ENCODE measurements around the gene RPL38.
"Not testable (repeated sequence)": the region's sequence is repeated elsewhere in the genome, so short reads cannot be mapped to it uniquely, and the experiment has no call there.

The RPL38 gene

DNA sequence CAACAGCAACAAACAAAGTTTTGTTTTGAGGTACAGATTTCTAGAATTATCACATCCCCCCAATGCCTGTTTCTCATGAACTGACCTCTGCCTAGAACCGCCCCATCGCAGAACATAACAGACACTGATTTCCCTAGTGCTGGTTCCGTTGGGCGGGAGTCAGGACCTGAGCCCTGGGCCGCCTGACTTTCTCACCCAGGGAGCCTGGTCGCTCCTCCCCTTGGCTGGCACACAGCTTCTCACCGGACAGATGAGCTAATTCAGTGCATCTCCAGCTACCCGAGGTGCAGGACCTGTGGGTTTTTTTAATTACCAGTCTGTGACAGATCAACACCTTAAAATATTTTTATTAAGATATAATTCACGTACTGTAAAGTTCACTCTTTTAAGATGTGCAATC, 20.1 kb upstream of the RPL38 start:
- DNase-seq (ENCODE audit: low read depth, low spot score) = no peak

DNA sequence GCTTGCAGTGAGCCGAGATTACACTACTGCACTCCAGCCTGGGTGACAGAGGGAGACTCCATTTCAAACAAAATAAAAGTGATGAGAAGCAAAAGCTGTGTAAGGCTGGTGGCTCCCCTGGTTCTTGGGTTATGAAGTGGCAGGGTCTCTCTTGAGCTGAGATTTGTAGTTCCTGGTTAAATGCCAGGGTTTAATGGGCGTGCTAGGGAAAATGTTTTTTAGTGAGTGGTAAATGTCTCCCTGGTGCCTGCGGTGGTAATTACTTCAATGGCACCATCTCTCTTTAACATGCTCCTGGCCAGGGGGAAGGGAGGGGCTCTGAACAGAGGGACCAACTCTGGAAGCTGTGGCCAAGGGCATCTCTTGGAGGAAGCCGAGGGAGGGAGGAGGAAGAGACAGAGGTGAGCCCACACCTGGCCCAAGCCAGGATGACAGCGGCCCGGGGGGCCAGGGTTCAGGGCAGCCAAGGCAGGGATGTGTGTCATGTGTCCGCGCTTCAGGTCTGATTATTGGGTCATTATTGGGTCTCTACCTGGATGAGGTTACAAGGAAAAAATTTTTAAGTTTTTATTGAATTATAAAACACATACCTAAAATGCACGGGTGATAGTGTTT, 17.8 kb upstream of the RPL38 start:
- no peak for DNase-seq (ENCODE audit: low read depth, low spot score)

DNA sequence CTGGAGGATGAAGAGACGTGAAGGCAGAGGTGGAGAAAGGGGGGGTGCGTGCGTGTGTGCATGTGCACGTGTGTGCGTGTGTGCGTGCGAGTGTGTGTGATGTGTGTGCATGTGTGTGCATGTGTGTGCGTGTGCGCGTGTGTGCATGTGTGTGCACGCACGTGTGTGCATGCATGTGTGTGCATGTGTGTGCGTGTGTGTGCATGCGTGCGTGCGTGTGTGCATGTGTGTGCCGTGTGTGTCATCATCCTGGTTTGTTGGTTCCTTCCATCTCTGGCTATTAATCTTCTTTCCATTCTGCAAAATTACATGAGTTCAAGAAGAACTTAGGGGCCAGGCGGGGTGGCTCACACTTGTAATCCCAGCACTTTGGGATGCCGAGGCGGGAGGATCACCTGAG, 17.0 kb upstream of the RPL38 start:
- DNase-seq (ENCODE audit: low read depth, low spot score) = no peak

DNA sequence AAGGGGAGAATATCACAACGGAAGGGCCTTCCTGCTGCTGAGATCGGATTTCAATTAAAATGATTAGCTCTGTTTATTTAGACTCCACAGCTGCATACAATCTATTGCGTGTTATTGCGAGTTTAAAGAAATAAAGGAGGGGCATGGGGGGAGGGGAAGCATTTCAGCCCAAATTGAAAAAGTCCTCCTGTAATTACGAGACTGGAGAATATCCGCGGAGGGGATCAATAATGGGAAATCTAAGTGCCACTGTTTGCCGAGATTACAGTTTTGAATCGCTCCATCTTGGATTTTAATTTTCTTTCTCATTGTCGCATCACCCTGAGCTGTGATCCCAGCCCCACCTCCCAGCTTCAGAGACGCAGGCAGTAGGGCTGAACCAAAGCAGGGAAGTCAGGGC, 15.7 kb upstream of the RPL38 start:
- DNase-seq (ENCODE audit: low read depth, low spot score) = no peak

DNA sequence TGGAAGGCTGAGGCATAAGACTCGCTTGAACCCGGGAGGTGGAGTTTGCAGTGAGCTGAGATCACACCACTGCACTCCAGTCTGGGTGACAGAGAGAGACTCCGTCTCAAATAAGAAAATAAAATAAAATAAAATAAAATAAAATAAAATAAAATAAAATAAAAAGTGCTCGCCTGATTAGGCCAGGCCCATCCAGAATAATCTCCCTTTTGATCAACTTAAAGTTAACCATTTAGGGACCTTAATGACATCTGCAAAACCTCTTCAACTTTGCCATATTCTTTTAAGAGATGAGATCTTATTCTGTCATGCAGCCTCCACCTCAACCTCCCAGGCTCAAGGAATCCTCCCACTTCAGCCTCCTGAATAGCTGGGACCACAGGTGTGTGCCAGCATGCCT, 14.8 kb upstream of the RPL38 start:
- DNase-seq (ENCODE audit: low read depth, low spot score) = not testable (repeated sequence)

DNA sequence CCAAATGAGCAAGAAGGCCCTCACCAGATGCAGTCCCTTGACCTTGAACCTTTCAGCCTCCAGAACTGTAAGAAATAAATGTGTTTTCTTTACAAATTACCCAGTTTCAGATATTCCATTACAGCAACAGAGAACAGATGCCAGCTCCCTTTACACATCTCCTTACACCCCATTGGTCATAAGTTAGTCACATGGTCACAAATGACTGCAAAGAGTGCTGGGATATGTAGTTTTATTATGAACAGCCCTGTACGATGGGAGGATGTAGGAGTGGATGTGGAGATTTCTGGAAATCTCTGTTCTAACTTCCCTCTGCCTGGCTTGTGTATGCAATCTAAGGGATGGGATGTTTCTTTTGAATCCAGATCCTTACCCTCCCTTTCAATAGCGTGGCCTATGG, 13.3 kb upstream of the RPL38 start:
- peak; percentile 52 for DNase-seq (ENCODE audit: low read depth, low spot score)

DNA sequence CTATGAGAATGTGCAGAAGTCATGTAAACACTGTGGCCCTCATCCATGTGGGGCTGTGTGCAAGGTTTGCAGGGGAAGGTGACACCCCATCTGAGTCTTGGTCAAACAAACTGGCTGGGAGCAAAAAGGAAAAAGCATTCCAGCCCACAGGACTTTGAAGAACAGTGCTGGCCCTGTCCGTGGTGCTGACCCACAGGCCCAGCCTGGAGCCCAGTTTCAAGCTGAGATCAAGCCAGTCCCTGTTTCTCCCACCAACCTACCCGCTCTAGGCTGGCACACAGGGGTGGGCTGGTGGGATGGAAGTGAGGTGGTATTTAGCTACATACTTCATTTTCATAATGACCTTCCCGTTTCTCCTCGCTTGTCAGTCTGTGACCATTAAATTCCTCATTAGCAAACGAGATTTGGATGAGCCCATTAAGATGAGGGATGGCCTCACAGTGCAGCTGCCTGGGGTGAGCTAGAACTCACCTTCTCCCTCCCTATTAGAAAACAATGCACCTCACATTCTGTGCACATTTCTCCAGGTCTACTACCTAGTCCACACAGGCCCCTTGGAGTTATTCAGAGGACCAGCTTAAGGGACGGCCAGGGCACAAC, 12.6 kb upstream of the RPL38 start:
- peak; percentile 64 for DNase-seq (ENCODE audit: low read depth, low spot score)

DNA sequence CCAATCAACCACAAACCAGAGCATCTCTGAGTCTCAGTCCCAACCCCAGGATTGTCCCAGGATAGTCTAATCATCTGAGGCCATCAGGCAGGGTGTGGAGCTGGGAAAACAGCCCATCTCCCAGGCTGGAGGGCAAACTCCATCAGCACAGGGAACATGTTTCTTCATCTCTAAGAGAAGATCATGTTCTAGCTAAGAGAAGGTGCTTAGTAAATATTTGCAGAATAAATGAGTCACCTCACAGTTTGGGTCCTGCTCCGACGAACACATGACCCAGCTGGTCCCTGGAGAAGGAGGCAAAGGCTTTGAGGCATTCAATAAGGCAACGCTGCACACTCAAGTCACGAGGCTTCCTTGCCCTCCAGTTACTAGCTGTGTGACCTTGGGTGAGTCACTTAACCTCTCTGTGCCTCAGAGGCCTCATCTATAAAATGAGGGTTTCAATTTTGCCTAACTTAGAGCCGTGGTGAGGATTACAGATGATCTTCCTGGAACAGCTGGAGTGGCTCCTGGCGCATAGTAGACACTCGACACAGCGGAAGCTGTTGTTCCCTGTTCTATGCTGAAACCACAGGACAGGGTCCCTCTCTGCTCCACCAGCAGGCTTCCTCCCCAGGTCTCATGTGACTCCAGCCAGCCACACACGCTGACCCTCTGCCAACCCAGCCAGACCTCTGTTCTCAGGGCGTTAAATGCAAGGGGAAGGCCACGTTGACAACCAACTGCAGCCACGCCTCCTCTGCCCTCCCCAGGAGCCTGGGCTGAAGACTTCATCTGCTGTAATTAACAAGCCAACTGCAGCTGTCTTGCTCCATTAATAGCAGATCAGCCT, 10.3 kb upstream of the RPL38 start:
- no peak for DNase-seq (ENCODE audit: low read depth, low spot score)

DNA sequence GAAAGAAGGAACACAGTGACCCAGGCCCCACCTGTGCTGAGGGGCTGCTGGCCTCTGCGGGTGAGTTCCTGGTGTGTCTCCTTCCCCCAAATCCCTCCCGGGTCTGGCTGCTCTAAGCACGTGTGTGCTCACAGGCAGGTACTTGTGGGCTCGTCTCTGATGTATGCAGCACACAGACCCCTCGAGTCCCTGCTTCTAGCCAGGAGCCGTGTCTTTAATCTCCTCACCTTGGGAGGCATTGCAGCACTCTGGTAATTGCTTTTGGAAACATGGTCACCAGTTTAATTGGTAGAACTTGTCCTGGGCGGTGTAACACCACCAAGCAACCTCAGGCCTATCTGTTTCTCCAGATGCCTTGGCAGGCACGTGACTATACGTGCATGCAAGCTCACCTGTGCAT, 8.8 kb upstream of the RPL38 start:
- DNase-seq (ENCODE audit: low read depth, low spot score) = no peak

DNA sequence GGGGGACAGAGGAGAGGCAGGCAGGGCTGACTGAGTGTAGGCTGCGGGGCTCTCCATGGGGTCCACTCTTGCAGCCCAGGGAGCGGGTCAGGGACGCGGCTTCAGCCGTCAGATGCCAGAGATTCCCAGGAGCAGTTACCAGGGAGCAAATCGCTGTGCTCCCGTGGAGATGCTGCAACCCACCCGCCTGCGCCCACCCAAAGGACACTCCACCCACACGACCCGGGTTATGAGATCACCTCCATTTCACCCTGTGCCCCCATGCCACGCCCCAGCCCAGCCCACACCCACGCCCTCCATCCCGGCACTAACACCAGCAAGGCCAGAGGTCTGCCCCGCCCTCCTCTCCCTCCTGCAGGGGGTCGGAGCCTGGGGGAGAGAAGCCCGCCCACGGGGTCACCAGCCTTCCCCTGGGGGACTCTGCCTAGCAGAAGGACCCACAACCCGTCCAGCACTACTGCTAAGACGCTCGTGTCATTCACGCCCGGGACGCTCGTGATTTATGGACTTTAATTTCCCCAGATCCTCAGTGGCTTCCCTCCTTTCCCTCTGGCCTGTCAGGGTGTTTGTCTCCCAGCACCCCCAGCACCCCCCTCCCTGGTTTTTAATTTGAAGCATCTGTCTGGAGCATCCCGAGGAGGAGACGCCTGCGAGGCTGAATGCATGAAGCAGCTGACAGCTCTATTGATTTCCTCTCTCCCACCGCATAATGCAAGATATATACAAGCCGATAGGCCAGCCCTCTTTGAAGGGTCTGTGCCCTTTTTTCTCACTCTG, 6.7 kb upstream of the RPL38 start:
- DNase-seq (ENCODE audit: low read depth, low spot score) = no peak

DNA sequence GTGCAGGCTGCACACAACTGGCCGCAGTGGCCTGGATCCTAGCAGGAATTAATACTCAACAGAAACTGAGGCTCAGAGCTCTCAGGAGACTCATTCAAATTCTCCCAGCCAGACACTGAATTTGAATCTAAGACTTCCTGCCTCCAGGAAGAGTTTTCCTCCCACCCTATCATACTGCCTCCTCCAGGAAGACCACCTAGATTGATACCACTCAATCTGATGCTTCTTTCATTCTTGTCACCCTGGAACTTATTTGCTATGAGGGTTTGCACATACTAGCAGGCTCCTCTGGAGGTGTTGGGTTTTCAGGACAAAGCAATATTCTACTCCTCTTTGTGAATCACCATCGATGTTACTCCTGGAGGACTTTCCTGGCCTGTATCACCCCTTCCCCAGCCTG, 5.7 kb upstream of the RPL38 start:
- DNase-seq (ENCODE audit: low read depth, low spot score) = no peak

DNA sequence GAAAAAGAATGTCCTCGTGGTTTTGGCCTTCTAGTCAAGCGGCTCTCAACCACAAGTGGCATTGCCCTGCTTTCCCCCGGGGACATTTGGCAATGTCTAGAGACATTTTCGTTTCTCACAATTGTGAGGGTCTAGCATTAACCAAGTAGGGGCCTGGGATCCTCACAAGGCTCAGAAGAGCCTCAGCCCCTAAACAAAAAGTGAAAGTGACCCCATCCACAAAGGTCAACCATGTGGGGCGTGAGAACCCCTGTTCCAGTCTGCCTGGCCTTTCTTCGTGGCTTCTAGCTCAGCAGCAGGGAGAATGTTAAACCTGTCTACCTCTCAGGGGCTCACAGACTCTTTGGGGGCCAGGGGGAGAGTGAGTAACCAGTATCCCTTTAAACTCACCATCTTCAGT, 4.8 kb upstream of the RPL38 start:
- DNase-seq (ENCODE audit: low read depth, low spot score) = no peak

DNA sequence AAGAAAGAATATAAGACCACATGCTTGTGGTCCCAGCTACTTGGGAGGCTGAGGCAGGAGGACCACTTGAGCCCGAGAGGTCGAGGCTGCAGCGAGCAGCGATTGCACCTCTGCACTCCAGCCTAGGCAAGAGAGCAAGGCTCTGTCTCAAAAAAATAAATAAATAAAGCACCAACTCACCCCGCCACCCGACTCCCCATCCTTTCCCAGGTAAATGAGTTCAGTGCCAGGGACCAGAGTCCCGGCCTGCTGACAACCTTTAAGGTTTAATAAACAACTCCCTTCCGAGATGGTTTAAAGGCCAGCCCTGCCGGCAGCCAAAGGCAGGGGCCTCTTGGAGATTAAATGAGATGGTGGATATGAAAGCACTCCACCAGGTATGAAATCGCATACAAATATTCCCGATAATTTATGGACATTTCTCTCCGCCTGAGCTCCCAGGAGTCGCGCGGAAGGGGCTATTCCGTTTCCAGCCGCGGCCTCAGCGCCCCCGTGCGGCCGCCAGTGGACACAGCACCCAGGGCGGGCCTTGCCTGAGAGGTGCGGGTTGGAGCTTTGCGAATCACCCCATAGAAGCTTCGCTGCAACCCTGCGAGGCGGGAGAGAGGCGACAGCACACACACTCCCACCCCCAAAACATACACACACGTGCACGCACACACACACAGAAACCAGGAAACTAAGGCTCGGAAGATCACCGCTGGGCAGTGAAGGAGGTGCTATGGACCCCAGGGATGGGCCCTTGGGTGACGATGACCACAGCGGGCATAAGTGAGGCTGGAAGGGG, 4.0 kb upstream of the RPL38 start:
- DNase-seq (ENCODE audit: low read depth, low spot score) = peak; percentile 76

DNA sequence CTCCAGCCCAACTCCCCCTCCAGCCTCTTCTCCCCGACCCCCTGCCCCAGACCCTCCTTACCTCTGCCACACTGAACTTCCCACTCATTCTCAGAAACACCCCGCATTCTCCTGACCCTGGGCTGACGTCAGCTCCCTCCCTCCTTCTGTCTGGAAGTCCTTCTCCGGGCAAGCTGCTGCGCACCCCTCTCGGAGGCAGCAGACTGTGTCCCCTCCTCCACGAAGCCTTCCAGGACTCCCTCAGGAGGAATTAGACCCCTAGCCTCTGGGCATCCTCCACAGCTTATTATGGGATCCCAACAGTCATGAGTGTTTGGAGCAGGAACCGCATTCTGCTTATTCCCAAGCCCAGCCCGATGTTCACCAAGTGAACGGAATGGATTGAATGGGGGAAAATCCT, 3.4 kb upstream of the RPL38 start:
- no peak for DNase-seq (ENCODE audit: low read depth, low spot score)

DNA sequence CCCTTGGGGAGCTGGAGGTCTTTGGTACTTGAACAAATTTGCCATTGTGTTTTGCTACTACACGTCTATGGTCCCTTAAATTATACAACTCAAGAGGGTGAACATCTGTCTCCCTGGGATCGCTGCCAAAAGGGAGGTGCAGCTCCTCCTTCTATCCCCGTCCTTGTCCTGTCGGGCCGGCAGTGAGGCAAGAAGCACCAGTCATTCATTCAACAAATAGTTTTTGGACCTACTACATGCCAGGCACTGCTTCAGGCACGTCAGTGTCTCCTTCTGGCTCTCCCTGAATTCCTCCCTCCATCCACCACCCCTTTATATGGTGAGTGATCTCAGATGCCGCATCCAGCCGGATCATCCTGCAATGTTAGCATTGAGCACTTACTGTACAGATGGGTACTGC, 2.2 kb upstream of the RPL38 start:
- no peak for DNase-seq (ENCODE audit: low read depth, low spot score)

DNA sequence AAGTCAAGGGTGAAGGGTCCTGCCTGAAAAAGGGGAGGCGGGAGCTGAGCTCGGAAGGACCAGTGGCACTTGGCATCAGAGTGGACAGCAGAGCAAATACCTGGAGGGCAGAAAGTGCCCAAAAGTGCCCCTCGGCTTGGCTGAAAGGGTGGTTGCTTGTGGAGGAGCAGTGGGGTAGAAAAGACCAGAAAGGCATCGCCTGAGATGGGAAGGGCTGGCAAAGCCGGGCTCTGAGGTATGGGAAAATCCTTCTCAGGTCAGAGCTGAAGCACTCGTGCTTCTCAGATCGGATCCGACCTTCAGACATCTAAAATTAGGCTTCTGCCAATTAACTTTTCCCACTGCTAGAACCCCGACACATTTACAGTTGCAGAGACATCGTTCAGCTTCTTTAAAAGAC, 1.5 kb upstream of the RPL38 start:
- no peak for DNase-seq (ENCODE audit: low read depth, low spot score)

DNA sequence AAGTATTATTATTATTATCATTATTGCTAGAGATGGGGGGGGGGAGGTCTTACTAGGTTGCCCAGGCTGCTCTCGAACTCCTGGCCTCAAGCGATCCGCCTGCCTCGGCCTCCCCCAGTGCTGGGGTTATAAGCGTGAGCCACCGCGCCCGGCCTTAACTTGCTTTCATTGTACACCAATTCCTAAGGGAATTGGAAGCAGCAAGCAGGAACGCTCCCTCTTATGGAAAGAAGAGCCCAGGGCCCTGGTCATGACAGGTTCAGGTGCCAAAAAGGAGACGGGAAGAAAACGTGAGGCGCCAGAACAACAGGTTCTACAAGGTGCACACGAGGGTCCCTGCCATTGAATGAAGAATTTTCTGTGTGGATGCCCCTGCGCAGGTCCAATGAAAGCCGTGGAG, 540 bp upstream of the RPL38 start:
- no peak for DNase-seq (ENCODE audit: low read depth, low spot score)

DNA sequence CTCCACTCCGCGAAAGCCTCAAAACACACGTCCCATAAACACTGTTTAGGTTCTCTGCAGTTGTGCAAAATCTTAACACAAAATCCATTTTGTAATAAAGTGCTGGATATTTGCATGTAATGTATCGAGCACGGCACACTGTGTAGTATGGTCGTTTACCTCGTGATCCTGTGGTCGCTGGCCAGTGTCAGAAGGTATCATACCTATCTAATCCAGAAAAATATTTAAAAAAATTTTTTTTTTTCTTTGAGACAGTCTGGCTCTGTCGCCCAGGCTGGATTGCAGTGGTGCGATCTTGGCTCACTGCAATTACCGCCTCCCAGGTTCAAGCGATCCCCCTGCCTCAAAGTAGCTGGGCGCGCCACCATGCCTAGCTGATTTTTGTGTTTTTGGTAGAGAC, 996 bp downstream of the RPL38 start:
- DNase-seq (ENCODE audit: low read depth, low spot score) = no peak

DNA sequence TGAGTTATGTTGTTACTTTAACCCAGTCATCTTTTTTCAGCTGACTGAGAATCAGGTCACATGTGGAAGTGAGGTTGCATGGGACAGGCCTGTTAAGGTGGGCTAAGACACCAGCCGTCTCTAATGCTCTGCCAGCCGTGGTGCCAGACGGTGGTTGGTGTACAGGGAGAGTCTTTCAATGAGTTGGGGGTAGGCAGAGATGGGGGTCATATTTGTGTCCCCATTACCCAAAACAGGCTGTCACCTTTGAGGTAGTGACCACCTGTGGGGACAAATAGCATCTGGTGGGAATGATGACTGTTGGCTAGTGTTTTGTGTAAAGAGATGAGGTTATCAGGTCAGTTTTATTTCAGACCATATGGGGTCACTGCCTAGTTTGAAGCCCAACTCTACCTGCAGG, 1.8 kb downstream of the RPL38 start:
- no peak for DNase-seq (ENCODE audit: low read depth, low spot score)

DNA sequence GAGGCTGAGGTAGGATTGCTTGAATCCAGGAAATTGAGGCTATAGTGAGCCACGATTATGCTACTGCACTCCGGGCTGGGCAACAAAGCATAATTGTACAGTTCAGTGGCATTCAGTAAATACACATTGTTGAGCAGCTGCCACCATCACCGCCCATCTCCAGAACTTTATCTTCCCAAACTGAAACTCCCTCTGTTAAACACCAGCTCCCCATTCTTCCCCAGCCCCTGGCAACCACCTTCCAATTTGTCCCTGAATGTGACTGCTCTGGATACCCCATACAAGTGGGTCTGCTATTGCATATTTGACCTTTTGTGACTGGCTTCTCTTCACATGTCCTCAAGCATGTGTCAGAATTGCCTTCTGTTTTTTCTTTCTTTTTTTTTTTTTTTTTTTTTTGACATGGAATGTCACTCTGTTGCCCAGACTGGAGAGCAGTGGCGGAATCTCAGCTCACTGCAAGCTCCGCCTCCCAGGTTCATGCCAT, 2.9 kb downstream of the RPL38 start:
- no peak for DNase-seq (ENCODE audit: low read depth, low spot score)

Data from astrocyte of the hippocampus (primary cell).